ENCODE data around the gene COL23A1. TPM values are rescaled to one million over a fixed set of nuclear protein-coding genes. Genes with fewer than 3 reads are reported as not detected.
"Not testable (repeated sequence)": the region's sequence is repeated elsewhere in the genome, so short reads cannot be mapped to it uniquely, and the experiment has no call there.

The COL23A1 gene
- total RNA-seq, 1 experiment from 2014 or later: 0.12 TPM

DNA sequence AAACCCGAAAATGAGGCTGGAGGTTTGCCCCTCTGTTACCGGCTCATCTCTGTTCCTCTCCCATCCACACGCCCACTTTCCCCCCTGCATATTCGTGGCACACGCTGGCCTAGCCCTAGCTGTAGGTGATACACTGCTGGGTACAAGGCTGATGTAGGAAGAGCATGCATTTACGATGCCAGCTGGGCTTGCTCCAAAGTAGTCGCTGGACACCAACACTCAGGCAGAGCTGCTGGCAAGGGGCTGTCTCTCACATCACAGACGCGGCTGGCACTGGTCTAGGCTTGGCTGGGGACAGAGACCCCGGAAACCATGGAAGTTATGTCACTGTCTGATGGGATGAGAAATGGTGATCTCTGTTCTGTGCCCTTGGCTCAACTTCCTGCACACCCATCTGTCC is 347.8 kb downstream of the COL23A1 start:
- DNase-seq (ENCODE audit: low read depth): no peak

DNA sequence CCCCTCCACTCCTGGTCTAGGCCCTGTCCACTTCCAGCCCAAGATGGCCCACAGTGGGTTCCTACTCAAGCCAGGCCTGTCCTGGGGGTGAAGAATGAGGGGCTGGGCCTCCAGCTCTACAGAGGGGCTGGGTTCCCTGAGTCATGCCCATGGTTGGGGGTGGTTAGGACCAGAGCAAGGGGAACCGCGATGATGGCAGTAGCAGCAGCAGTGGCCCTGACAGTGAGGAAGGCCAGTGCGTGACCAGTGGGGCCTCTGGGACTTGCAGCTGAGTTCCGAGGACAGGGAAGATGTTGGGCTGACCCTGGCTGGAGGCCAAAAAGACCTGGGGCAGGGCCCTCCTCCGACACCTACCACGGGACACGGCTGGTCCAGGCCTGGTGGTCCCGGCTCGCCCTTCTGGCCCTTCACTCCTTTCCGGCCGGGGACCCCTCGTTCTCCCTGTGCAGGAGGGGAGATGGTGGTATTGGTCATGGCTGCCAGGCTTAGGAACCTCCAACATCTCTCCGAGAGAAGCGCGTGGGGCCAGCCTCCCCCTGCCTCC is 348.4 kb downstream of the COL23A1 start:
- no peak for DNase-seq (ENCODE audit: low read depth)

- no peak for DNase-seq (ENCODE audit: low read depth)
Measured at GRCh38 chr5:178241231-178241663, 348.9 kb downstream of the COL23A1 start.

GRCh38 chr5:178240766-178241165 is 349.4 kb downstream of the COL23A1 start:
- no peak for DNase-seq (ENCODE audit: low read depth)

GRCh38 chr5:178240341-178240741 is 349.9 kb downstream of the COL23A1 start:
- DNase-seq (ENCODE audit: low read depth): no peak

DNA sequence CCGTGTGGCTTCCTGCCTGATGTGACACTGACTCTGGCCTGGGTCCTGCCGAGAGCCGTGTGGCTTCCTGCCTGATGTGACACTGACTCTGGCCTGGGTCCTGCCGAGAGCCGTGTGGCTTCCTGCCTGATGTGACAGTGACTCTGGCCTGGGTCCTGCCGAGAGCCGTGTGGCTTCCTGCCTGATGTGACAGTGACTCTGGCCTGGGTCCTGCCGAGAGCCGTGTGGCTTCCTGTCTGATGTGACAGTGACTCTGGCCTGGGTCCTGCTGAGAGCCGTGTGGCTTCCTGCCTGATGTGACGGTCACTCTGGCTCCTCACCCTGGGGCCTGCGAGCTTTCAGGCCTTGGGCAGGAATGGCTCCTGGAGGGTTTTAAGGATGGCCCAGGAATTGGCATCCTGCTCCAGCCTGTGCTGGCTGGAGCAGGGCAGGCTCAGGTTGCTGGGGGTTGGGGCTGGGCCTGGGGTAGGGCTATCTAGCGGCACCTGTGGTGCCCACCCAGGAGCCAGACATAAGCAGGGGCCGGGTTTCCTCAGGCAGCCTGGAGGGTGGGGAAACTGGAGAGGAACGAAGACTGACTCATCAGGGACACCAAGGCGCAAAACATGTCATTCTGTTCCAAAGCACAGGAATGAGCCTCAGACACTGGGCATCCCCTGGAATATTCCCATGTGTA is 350.4 kb downstream of the COL23A1 start:
- DNase-seq (ENCODE audit: low read depth): not testable (repeated sequence)

- DNase-seq (ENCODE audit: low read depth): no peak
Measured at GRCh38 chr5:178238711-178239592, 351.2 kb downstream of the COL23A1 start.

- DNase-seq (ENCODE audit: low read depth): no peak
Measured at GRCh38 chr5:178238313-178238635, 351.9 kb downstream of the COL23A1 start.

DNA sequence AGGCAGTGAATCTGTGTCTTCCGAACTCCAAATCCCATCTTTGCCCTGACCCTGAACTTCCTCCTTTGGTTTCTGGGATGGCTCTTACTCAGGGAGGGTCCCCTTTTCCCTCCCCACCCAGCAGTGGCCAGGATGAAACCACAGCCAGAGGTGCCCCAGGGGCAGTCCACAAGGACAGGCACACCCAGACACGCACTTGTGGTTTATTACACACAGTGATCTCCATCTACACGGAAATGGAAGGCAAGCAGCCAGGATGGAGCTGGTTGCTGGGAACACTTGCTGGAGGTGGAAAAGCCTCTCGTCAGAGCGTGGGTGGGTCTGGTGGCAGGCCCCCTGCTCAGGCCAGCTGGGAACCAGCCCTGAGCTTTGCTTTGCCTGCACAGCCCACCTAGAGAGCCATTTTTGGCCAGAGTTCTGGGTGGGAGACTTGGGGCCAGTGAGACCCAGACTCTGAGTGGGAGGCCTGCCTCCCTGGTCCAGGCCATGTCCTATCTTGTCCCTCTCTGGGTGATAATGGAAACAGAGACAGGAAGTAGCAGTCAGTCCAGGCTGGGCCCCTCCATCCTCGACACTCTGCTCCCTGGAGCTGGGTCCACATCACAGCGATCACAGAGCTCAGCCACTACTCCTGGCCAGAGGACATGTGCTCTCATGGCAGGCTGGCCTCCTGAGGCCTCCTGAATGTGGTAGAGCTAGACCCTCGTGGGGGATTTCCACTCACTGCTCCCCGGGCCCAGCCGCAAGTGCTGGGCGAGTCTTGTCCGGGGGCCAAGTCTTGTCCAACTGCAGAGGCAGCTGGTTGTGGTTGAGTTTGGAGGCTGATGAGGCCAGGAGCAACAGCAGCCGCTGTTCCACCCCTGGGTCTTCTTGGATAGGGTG is 352.5 kb downstream of the COL23A1 start:
- DNase-seq (ENCODE audit: low read depth): peak; percentile 95

- DNase-seq (ENCODE audit: low read depth): peak; percentile 57
Measured at GRCh38 chr5:178236679-178237078, 353.5 kb downstream of the COL23A1 start.

DNA sequence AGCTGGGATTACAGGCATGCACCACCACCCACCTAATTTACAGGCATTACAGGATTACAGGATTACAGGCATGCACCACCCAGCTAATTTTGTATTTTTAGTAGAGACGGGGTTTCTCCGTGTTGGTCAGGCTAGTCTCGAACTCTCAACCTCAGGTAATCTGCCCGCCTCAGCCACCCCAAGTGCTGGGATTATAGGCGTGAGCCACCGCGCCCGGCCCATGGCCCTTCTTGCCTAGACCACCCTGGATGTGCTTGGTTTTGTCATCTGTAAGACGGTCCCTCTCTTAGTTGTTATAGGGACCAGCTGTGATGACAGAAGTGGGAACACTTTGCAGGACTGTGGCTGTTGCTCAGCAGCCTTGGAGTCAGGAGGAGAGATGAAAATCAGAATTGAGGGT is 354.1 kb downstream of the COL23A1 start:
- no peak for DNase-seq (ENCODE audit: low read depth)

DNA sequence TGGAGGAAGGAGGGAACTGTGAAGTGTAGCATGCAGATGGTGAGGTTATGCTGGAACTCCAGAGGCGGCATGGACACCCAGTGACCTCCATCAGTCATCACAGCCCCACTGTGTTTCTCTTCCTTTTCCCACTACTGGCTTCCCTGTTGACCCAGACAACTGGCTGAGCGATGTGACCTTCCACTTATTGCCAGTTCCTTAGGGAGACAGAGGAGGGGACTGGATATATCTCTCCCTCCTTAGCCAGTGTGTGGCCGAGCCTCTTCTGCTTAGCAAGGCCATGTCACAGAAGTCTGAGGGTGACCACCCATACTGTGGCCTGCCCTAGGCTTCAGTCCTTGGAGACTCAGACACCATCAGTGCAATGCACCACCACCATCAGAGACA is 354.6 kb downstream of the COL23A1 start:
- DNase-seq (ENCODE audit: low read depth): no peak

GRCh38 chr5:178234750-178235587 is 355.2 kb downstream of the COL23A1 start:
- DNase-seq (ENCODE audit: low read depth): peak; percentile 49

- no peak for DNase-seq (ENCODE audit: low read depth)
Measured at GRCh38 chr5:178234121-178234749, 356.0 kb downstream of the COL23A1 start.

GRCh38 chr5:178232920-178233429 is 357.2 kb downstream of the COL23A1 start:
- no peak for DNase-seq (ENCODE audit: low read depth)

DNA sequence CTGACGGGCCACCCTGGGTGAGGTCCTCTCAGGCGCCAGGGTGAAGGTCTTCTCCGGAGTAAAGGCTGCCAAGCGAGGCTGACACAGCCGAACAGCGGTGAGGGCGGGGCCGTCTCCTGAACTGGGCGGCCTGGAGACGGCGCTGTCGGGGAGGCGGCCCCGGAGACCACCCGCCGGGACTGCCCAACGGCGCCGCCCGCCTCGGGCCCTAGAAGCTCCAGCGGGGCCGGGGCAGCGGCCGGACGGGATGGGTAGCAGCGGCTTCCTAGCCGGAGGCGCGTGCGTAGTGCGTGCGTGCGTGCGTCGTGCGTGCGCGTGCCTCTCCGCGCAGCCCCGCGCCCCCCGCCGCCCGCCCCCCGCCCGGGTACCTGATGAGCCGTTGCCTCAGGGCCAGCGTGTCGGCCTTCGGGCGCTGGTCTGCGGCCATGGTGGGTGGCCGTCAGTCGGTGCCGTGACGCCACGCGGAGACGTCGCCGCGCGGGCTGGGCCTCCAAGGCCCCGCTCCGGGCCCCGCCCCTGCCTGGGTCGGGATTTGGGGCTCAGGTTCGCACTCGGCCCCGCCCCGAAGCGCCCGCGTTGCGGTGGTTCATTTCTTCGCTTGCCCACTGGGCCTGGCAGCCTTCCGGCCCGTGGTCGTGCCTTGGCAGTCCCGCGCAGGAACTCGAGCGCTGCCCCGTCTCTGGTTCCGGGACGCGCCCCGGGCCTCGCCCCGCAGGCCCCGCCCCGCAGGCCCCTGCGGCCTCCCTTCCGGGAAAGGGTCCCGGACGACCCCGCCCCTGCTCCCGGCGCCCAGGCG is 357.9 kb downstream of the COL23A1 start, which contains the start of gene PHYKPL:
TSS of gene PHYKPL (minus strand) at position 679 of the 796 bp plus-strand sequence. CDS start at position 427, 252 bp downstream.
- peak; percentile 72 for DNase-seq (ENCODE audit: low read depth)

DNA sequence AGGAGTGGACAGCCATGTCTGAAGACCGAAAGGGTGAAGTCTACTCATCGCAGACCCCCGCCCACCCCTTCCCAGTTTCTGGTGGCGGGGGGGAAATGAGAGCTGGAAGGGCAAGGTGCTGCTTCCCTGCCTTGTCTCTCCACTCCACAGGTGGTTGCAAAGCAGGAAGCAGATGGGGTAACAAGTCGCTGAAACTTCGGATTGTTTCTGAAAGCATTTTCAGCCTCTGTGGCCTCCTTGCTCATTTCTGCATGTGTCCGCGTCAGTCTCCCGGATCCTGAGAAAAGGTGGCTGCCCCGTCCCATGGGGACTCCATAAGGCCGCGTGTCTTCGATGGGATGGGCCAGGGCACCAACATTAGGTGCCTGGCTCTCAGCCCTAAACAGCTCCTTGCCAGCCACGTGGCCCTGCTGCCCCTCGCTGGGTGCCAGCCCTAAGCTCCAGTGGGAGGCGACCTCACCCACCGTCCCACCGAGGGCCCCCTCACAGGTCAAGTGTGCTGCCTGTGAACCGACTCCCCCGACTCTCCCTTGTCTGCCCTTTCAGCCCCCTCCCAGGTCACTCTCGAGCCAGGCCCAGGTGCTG is 358.6 kb downstream of the COL23A1 start:
- DNase-seq (ENCODE audit: low read depth): no peak

- peak; percentile 26 for DNase-seq (ENCODE audit: low read depth)
Measured at GRCh38 chr5:178230879-178231538, 359.2 kb downstream of the COL23A1 start.
